Karpas-422 (cell line): Measurements from ENCODE around the gene YJU2. TPM values are rescaled to one million over a fixed set of nuclear protein-coding genes. Genes with fewer than 3 reads are reported as not detected.
"Not testable (repeated sequence)": the region's sequence is repeated elsewhere in the genome, so short reads cannot be mapped to it uniquely, and the experiment has no call there.

ENCODE experiments used
- DNase-seq: peaks from one replicate; pipeline ENCODE4 v3.0.0-alpha.2; 2015
- H2AFZ ChIP-seq: fragments of 200-600 bp; sonication (generic); 2 replicates; pipeline ENCODE4 v1.6.1; 2014; ENCODE audit warnings: antibody characterized with exemption, low read length, mixed read lengths
- H3K27ac ChIP-seq: fragments of 200-600 bp; sonication (generic); 2 replicates; pipeline ENCODE4 v1.5.1; 2014; ENCODE audit warnings: mild to moderate bottlenecking, low read length, moderate library complexity
- H3K27me3 ChIP-seq: fragments of 200-600 bp; sonication (generic); 2 replicates; pipeline ENCODE4 v1.6.1; 2014; ENCODE audit warnings: low read length, mixed read lengths
- H3K36me3 ChIP-seq: fragments of 200-600 bp; sonication (generic); 2 replicates; pipeline ENCODE4 v1.6.1; 2014; ENCODE audit warnings: low read length, mixed read lengths; ENCODE audit not compliant: insufficient read depth
- H3K4me1 ChIP-seq: fragments of 200-600 bp; sonication (generic); 2 replicates; pipeline ENCODE4 v1.6.1; 2014; ENCODE audit warnings: mild to moderate bottlenecking, low read length, mixed read lengths
- H3K4me2 ChIP-seq: fragments of 200-600 bp; sonication (generic); 2 replicates; pipeline ENCODE4 v1.6.1; 2014; ENCODE audit warnings: low read length, low read depth, mild to moderate bottlenecking; ENCODE audit not compliant: poor library complexity, severe bottlenecking
- H3K4me3 ChIP-seq: fragments of 200-600 bp; sonication (generic); 2 replicates; pipeline ENCODE4 v1.5.1; 2014; ENCODE audit warnings: mild to moderate bottlenecking, antibody characterized with exemption, low read length, mixed read lengths
- H3K79me2 ChIP-seq: fragments of 200-600 bp; sonication (generic); 2 replicates; pipeline ENCODE4 v1.6.1; 2014; ENCODE audit warnings: mild to moderate bottlenecking, low read length, mixed read lengths
- H3K9ac ChIP-seq: fragments of 200-600 bp; sonication (generic); 2 replicates; pipeline ENCODE4 v1.6.0; 2014; ENCODE audit warnings: low read length
- H3K9me2 ChIP-seq: fragments of 200-600 bp; sonication (generic), shearing (Covaris generic); replicated peaks from 2 replicates; pipeline ENCODE4 v1.6.0; 2014; ENCODE audit warnings: mild to moderate bottlenecking, low read length, moderate library complexity; ENCODE audit not compliant: insufficient read depth
- H3K9me3 ChIP-seq: fragments of 300-700, 200-600 bp; sonication (generic); 2 replicates; pipeline ENCODE4 v1.6.1; 2014; ENCODE audit warnings: low read length, mixed read lengths
- H4K20me1 ChIP-seq: fragments of 200-600 bp; sonication (generic); 2 replicates; pipeline ENCODE4 v1.6.1; 2014; ENCODE audit warnings: mild to moderate bottlenecking, antibody characterized with exemption, low read length, low read depth; ENCODE audit not compliant: insufficient read depth
- total RNA-seq: library from RNA; depleted of rRNA; stranded (reverse); fragments of >200 nt; shearing (Covaris generic); gene quantifications from 2 replicates; pipeline ENCODE4 v1.2.3, GENCODE V29; 2014; ENCODE audit warnings: low replicate concordance

YJU2 gene
- total RNA-seq, 1 experiment from 2014 or later: 5.6 TPM

GRCh38 chr19:4267901-4268815 lies 21.3 kb downstream of the YJU2 start:
- no peak overlapping the region for H3K9ac ChIP-seq
- no peaks in the 10 kb centered on the region for H4K20me1 ChIP-seq
- H3K36me3 ChIP-seq: no peaks in the 10 kb centered on the region
- no peaks in the 10 kb centered on the region for H3K27me3 ChIP-seq
- no peak overlapping the region for H3K4me2 ChIP-seq
- no peak overlapping the region for H2AFZ ChIP-seq
- no peaks in the 10 kb centered on the region for H3K9me3 ChIP-seq
- H3K79me2 ChIP-seq: no peaks in the 10 kb centered on the region
- no peaks in the 10 kb centered on the region for H3K4me1 ChIP-seq
- no peak for DNase-seq
- H3K9me2 ChIP-seq: no peaks in the 10 kb centered on the region
- no peak overlapping the region for H3K27ac ChIP-seq
- H3K4me3 ChIP-seq: no peak overlapping the region

GRCh38 chr19:4268816-4269430 lies 22.0 kb downstream of the YJU2 start:
- Histone ChIP-seq H3K36me3 (no peaks in the 10 kb centered on the region), H3K9me2 (no peaks in the 10 kb centered on the region), H2AFZ (no peak overlapping the region), H3K27ac (no peak overlapping the region), H3K9me3 (no peaks in the 10 kb centered on the region), H3K4me1 (no peaks in the 10 kb centered on the region), H3K4me3 (no peak overlapping the region), H3K27me3 (no peaks in the 10 kb centered on the region), H4K20me1 (no peaks in the 10 kb centered on the region), H3K4me2 (no peak overlapping the region), H3K79me2 (no peaks in the 10 kb centered on the region), H3K9ac (no peak overlapping the region)
- DNase-seq: peak; percentile 31

GRCh38 chr19:4272894-4273293 lies 26.0 kb downstream of the YJU2 start:
- Histone ChIP-seq H3K4me1 (no peaks in the 10 kb centered on the region), H3K27me3 (no peaks in the 10 kb centered on the region), H3K9me2 (no peaks in the 10 kb centered on the region), H4K20me1 (no peaks in the 10 kb centered on the region), H3K79me2 (no peaks in the 10 kb centered on the region), H2AFZ (no peak overlapping the region), H3K9me3 (no peaks in the 10 kb centered on the region), H3K27ac (no peak overlapping the region), H3K4me3 (no peak overlapping the region), H3K9ac (no peak overlapping the region), H3K4me2 (no peak overlapping the region), H3K36me3 (no peaks in the 10 kb centered on the region)
- peak; percentile 6 for DNase-seq

- not testable (repeated sequence) for H3K9me2 ChIP-seq, H3K27me3 ChIP-seq, H2AFZ ChIP-seq, DNase-seq, H4K20me1 ChIP-seq, H3K79me2 ChIP-seq, H3K4me1 ChIP-seq, H3K9me3 ChIP-seq, H3K4me3 ChIP-seq, H3K9ac ChIP-seq, H3K27ac ChIP-seq, H3K4me2 ChIP-seq, H3K36me3 ChIP-seq
Measured at GRCh38 chr19:4274321-4274686, 27.4 kb downstream of the YJU2 start.

GRCh38 chr19:4277191-4277696 lies 30.4 kb downstream of the YJU2 start:
- Histone ChIP-seq H3K9me3 (no peaks in the 10 kb centered on the region), H3K27ac (no peak overlapping the region), H3K9ac (no peak overlapping the region), H3K79me2 (no peaks in the 10 kb centered on the region), H4K20me1 (no peaks in the 10 kb centered on the region), H3K4me1 (no peaks in the 10 kb centered on the region), H2AFZ (no peak overlapping the region), H3K27me3 (no peaks in the 10 kb centered on the region), H3K4me3 (no peak overlapping the region), H3K9me2 (no peaks in the 10 kb centered on the region), H3K36me3 (no peaks in the 10 kb centered on the region), H3K4me2 (no peak overlapping the region)
- DNase-seq: peak; percentile 36

- Histone ChIP-seq H3K4me1 (no peaks in the 10 kb centered on the region), H3K4me3 (no peak overlapping the region), H3K79me2 (no peaks in the 10 kb centered on the region), H3K9me2 (no peaks in the 10 kb centered on the region), H3K27ac (no peak overlapping the region), H3K36me3 (no peaks in the 10 kb centered on the region), H2AFZ (no peak overlapping the region), H3K9ac (no peak overlapping the region), H3K4me2 (no peak overlapping the region), H3K9me3 (no peaks in the 10 kb centered on the region), H4K20me1 (no peaks in the 10 kb centered on the region), H3K27me3 (no peaks in the 10 kb centered on the region)
- peak; percentile 32 for DNase-seq
Measured at GRCh38 chr19:4278010-4278409, 31.1 kb downstream of the YJU2 start.

GRCh38 chr19:4278419-4279266 lies 31.8 kb downstream of the YJU2 start, which contains the start of gene SHD:
Gene SHD (plus strand): TSS chr19:4279266. CDS start chr19:4280064, 798 bp downstream.
- peak; percentile 31 for DNase-seq
- H3K4me1 ChIP-seq: no peaks in the 10 kb centered on the region
- H4K20me1 ChIP-seq: no peaks in the 10 kb centered on the region
- no peak within 1 kb of the TSS for H3K4me2 ChIP-seq
- H2AFZ ChIP-seq: no peak within 1 kb of the TSS
- no peaks in the 10 kb centered on the region for H3K27me3 ChIP-seq
- H3K79me2 ChIP-seq: no peaks in the 10 kb centered on the region
- H3K4me3 ChIP-seq: no peak within 1 kb of the TSS
- H3K9me2 ChIP-seq: no peaks in the 10 kb centered on the region
- H3K9me3 ChIP-seq: no peaks in the 10 kb centered on the region
- no peaks in the 10 kb centered on the region for H3K36me3 ChIP-seq
- no peak within 1 kb of the TSS for H3K9ac ChIP-seq
- no peak within 1 kb of the TSS for H3K27ac ChIP-seq

GRCh38 chr19:4279267-4279529 lies 32.3 kb downstream of the YJU2 start:
- no peaks in the 10 kb centered on the region for H3K9me2 ChIP-seq
- H4K20me1 ChIP-seq: no peaks in the 10 kb centered on the region
- no peaks in the 10 kb centered on the region for H3K9me3 ChIP-seq
- H3K79me2 ChIP-seq: no peaks in the 10 kb centered on the region
- H3K27me3 ChIP-seq: no peaks in the 10 kb centered on the region
- H3K4me1 ChIP-seq: no peaks in the 10 kb centered on the region
- no peak overlapping the region for H3K9ac ChIP-seq
- H3K36me3 ChIP-seq: no peaks in the 10 kb centered on the region
- no peak overlapping the region for H2AFZ ChIP-seq
- no peak overlapping the region for H3K27ac ChIP-seq
- H3K4me2 ChIP-seq: no peak overlapping the region
- no peak overlapping the region for H3K4me3 ChIP-seq
- DNase-seq: no peak
